Neural progenitor cell (in vitro differentiated cells): ENCODE measurements around the gene IFI6. TPM values are rescaled to one million over a fixed set of nuclear protein-coding genes. Genes with fewer than 3 reads are reported as not detected.

Experiments
- DNase-seq: peaks from one replicate; pipeline ENCODE4 v3.0.0-alpha.2; 2016; ENCODE audit warnings: low spot score
- H2AFZ ChIP-seq: fragments of 200-600 bp; sonication (generic); replicated peaks from 2 replicates; pipeline ENCODE4 v1.6.1; 2016; ENCODE audit warnings: antibody characterized with exemption
- H3F3A ChIP-seq: fragments of 200-600 bp; sonication (generic); 2 replicates; pipeline ENCODE4 v1.6.1; 2016; ENCODE audit warnings: antibody characterized with exemption, low read depth
- H3K27ac ChIP-seq: fragments of 200-600 bp; sonication (generic); 2 replicates; pipeline ENCODE4 v1.5.1; 2016; ENCODE audit warnings: mild to moderate bottlenecking
- H3K27me3 ChIP-seq: fragments of 200-600 bp; sonication (generic); 2 replicates; pipeline ENCODE4 v1.6.1; 2016; ENCODE audit warnings: mild to moderate bottlenecking, moderate library complexity
- H3K36me3 ChIP-seq: fragments of 200-600 bp; sonication (generic); 2 replicates; pipeline ENCODE4 v1.5.1; 2016
- H3K4me1 ChIP-seq: fragments of 200-600 bp; sonication (generic); 2 replicates; pipeline ENCODE4 v1.6.1; 2016; ENCODE audit warnings: mixed run types
- H3K4me2 ChIP-seq: fragments of 200-600 bp; sonication (generic); 2 replicates; pipeline ENCODE4 v1.6.1; 2016
- H3K4me3 ChIP-seq: fragments of 200-600 bp; sonication (generic); 2 replicates; pipeline ENCODE4 v1.5.1; 2016
- H3K79me2 ChIP-seq: fragments of 200-600 bp; sonication (generic); 2 replicates; pipeline ENCODE4 v1.6.1; 2016; ENCODE audit warnings: low read depth
- H3K9ac ChIP-seq: fragments of 200-600 bp; sonication (generic); 2 replicates; pipeline ENCODE4 v1.6.1; 2016
- H3K9me3 ChIP-seq: fragments of 200-600 bp; sonication (generic); 2 replicates; pipeline ENCODE4 v1.5.1; 2016; ENCODE audit warnings: low read depth
- H4K20me1 ChIP-seq: fragments of 200-600 bp; sonication (generic); 2 replicates; pipeline ENCODE4 v1.6.1; 2016; ENCODE audit warnings: low read depth
- H3K27ac Mint-ChIP-seq: 3 replicates; pipeline ENCODE4 v1.8.0; 2021; ENCODE audit warnings: mixed read lengths
- H3K27me3 Mint-ChIP-seq: 2 replicates; pipeline ENCODE4 v1.8.0; 2022; ENCODE audit warnings: low read depth, mild to moderate bottlenecking, inconsistent platforms, moderate library complexity, mixed read lengths; ENCODE audit not compliant: insufficient read depth
- H3K36me3 Mint-ChIP-seq: 3 replicates; pipeline ENCODE4 v1.8.0; 2021; ENCODE audit warnings: mixed read lengths
- H3K4me1 Mint-ChIP-seq: 3 replicates; pipeline ENCODE4 v1.8.0; 2021; ENCODE audit warnings: mixed read lengths
- H3K4me3 Mint-ChIP-seq: 3 replicates; pipeline ENCODE4 v1.8.0; 2021; ENCODE audit warnings: mild to moderate bottlenecking, moderate library complexity, mixed read lengths
- H3K9me3 Mint-ChIP-seq: 3 replicates; pipeline ENCODE4 v1.8.0; 2020; ENCODE audit warnings: mixed read lengths
- CTCF ChIP-seq: fragments of 200-600 bp; sonication (generic); IDR thresholded peaks from 2 replicates; pipeline ENCODE4 v1.5.1; 2017; ENCODE audit warnings: antibody characterized with exemption, mild to moderate bottlenecking
- EZH2 ChIP-seq: fragments of 200-600 bp; sonication (generic); IDR thresholded peaks from 2 replicates; pipeline ENCODE4 v1.6.1; 2017; ENCODE audit warnings: antibody characterized with exemption, mild to moderate bottlenecking, moderate library complexity
- EZH2phosphoT487 ChIP-seq: fragments of 200-600 bp; sonication (generic); IDR thresholded peaks from 2 replicates; pipeline ENCODE4 v1.6.1; 2017; ENCODE audit warnings: antibody characterized with exemption
- total RNA-seq: library from RNA; depleted of rRNA; stranded (reverse); fragments of >200 nt; gene quantifications from 2 replicates; pipeline ENCODE4 v1.2.3, GENCODE V29; 2015; ENCODE audit warnings: low replicate concordance

The IFI6 gene
- total RNA-seq, 1 donor from 2014 or later, result 2.4 TPM

- no peak overlapping the region for H3K4me3 Mint-ChIP-seq
- Histone ChIP-seq H3K36me3 (no peaks in the 10 kb centered on the region), H3K4me3 (no peak overlapping the region), H3K4me1 (peaks cover 9% of the 10 kb centered on the region), H3K4me2 (no peak overlapping the region), H3K79me2 (no peaks in the 10 kb centered on the region), H3K27me3 (peaks cover 2% of the 10 kb centered on the region), H4K20me1 (no peaks in the 10 kb centered on the region), H3K27ac (no peak overlapping the region), H3F3A (peaks cover 11% of the 10 kb centered on the region), H3K9ac (no peak overlapping the region), H2AFZ (no peak overlapping the region), H3K9me3 (no peaks in the 10 kb centered on the region)
- no peaks in the 10 kb centered on the region for H3K36me3 Mint-ChIP-seq
- no peak for DNase-seq
- H3K4me1 Mint-ChIP-seq, result peaks cover 35% of the 10 kb centered on the region
- TF ChIP-seq EZH2 (no peak), CTCF (no peak), EZH2phosphoT487 (no peak)
- H3K27ac Mint-ChIP-seq, result no peak overlapping the region
- H3K27me3 Mint-ChIP-seq, result peaks cover 8% of the 10 kb centered on the region
- no peaks in the 10 kb centered on the region for H3K9me3 Mint-ChIP-seq
Measured at GRCh38 chr1:27664291-27664690, 7.7 kb downstream of the IFI6 start.

DNA sequence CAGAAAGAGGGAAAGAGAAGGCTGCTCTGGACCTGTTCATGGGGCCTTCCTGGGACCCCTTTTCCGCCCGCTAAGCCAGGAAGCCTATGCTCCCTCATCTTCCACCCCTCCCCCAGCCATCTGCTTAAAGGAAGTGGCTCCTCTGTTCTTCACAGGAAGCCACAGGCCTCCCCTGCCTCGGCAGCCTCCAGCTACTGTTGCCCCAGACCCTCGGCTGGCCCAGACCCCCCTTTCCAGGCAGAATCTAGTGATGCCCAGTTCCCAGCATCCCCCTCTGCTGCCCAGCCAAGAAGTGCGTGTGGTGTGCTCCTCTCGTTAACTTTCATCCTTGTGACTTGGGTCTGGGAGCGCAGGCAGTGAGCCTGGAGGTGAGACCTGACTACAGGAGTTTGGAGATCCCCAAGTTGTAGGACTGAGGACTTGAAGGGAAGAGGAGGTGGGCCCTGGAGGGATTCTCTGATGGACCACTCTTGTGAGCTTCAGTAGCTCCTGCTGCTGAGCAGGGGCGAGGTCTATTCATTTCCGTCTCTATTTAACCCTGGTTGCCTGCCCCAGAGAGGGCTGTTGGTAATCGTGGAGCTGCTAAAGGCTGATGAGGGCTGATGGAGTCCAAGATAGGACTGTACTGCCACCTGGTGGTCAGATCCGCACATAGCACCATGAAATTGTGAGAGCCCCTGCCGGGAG, 9.1 kb downstream of the IFI6 start:
- no peaks in the 10 kb centered on the region for H3K27me3 ChIP-seq
- no peak overlapping the region for H3K27ac ChIP-seq
- H3K79me2 ChIP-seq, result no peaks in the 10 kb centered on the region
- Mint-ChIP-seq H3K4me3 (peak overlapping the region; percentile 9), H3K9me3 (no peaks in the 10 kb centered on the region), H3K4me1 (peaks cover 42% of the 10 kb centered on the region), H3K27me3 (peaks cover 6% of the 10 kb centered on the region), H3K27ac (peak overlapping the region; percentile 98), H3K36me3 (no peaks in the 10 kb centered on the region)
- no peaks in the 10 kb centered on the region for H3K9me3 ChIP-seq
- no peak overlapping the region for H3K4me2 ChIP-seq
- H3K4me1 ChIP-seq, result peaks cover 13% of the 10 kb centered on the region
- H3K9ac ChIP-seq, result no peak overlapping the region
- H3F3A ChIP-seq, result peaks cover 22% of the 10 kb centered on the region
- peak; percentile 87 for DNase-seq
- H3K4me3 ChIP-seq, result no peak overlapping the region
- peak; percentile 77 for TF ChIP-seq CTCF
- no peak for TF ChIP-seq EZH2
- no peaks in the 10 kb centered on the region for H3K36me3 ChIP-seq
- no peaks in the 10 kb centered on the region for H4K20me1 ChIP-seq
- peak overlapping the region; percentile 77 for H2AFZ ChIP-seq

DNA sequence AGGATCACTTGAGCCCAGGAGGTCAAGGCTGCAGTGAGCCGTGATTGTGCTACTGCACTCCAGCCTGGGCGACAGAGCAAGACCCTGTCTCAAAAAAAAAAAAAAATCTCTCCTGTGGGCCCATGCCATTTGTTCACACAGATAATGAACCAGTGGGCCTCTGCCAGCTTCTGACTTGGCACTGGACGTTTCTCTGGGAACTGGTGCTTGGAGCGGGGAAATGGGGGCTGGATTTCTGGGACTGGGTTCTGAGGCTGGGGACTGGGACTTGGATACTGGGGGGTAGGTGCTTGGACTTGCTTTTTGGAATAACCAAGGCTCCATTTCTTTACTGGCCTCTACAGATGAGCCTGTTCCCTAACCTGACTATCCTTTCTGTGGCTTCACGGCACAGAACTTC, 9.7 kb downstream of the IFI6 start:
- H3K4me2 ChIP-seq, result no peak overlapping the region
- peaks cover 6% of the 10 kb centered on the region for H3K27me3 Mint-ChIP-seq
- H3K27me3 ChIP-seq, result no peaks in the 10 kb centered on the region
- no peaks in the 10 kb centered on the region for H3K36me3 ChIP-seq
- no peaks in the 10 kb centered on the region for H3K36me3 Mint-ChIP-seq
- H3F3A ChIP-seq, result peaks cover 22% of the 10 kb centered on the region
- H3K9ac ChIP-seq, result no peak overlapping the region
- DNase-seq, result no peak
- H3K9me3 ChIP-seq, result no peaks in the 10 kb centered on the region
- no peaks in the 10 kb centered on the region for H4K20me1 ChIP-seq
- peak overlapping the region; percentile 86 for H3K27ac Mint-ChIP-seq
- H2AFZ ChIP-seq, result peak overlapping the region; percentile 77
- peaks cover 38% of the 10 kb centered on the region for H3K4me1 Mint-ChIP-seq
- H3K9me3 Mint-ChIP-seq, result no peaks in the 10 kb centered on the region
- no peaks in the 10 kb centered on the region for H3K79me2 ChIP-seq
- no peak overlapping the region for H3K4me3 Mint-ChIP-seq
- peaks cover 13% of the 10 kb centered on the region for H3K4me1 ChIP-seq
- no peak for TF ChIP-seq EZH2phosphoT487
- TF ChIP-seq EZH2, result no peak
- TF ChIP-seq CTCF, result no peak
- no peak overlapping the region for H3K4me3 ChIP-seq
- H3K27ac ChIP-seq, result no peak overlapping the region
